IMR-90 (cell line): ENCODE measurements around the gene MED13.

Experiments used
- BHLHE40 ChIP-seq: fragments of 150-350 bp; IDR thresholded peaks from 2 replicates; pipeline ENCODE4 v1.6.1; 2016; ENCODE audit warnings: mild to moderate bottlenecking, low read depth, low read length
- CHD1 ChIP-seq: IDR thresholded peaks from 2 replicates; pipeline ENCODE4 v1.6.1; 2012; ENCODE audit warnings: low read depth, low read length, improper control_type of control experiment
- FOS ChIP-seq: fragments of 150-350 bp; IDR thresholded peaks from 2 replicates; pipeline ENCODE4 v1.6.1; 2016; ENCODE audit warnings: low read depth, low read length
- MAZ ChIP-seq: IDR thresholded peaks from 2 replicates; pipeline ENCODE4 v1.6.1; 2012; ENCODE audit warnings: low read depth, mild to moderate bottlenecking, low read length, improper control_type of control experiment, moderate library complexity, borderline replicate concordance
- MXI1 ChIP-seq: IDR thresholded peaks from 2 replicates; pipeline ENCODE4 v1.6.1; 2012; ENCODE audit warnings: low read depth, mild to moderate bottlenecking, low read length, moderate library complexity, borderline replicate concordance
- NFE2L2 ChIP-seq: fragments of 150-350 bp; IDR thresholded peaks from 2 replicates; pipeline ENCODE4 v1.6.1; 2016; ENCODE audit warnings: low read depth, mild to moderate bottlenecking, low read length
- POLR2A ChIP-seq: IDR thresholded peaks from 2 replicates; pipeline ENCODE4 v1.6.1; 2012; ENCODE audit warnings: mild to moderate bottlenecking, low read depth, low read length
- RAD21 ChIP-seq: IDR thresholded peaks from 2 replicates; pipeline ENCODE4 v1.6.1; 2012; ENCODE audit warnings: low read length, improper control_type of control experiment
- RFX5 ChIP-seq: IDR thresholded peaks from 2 replicates; pipeline ENCODE4 v1.8.0; 2012; ENCODE audit warnings: low read depth, mild to moderate bottlenecking, low read length, moderate library complexity
- SMC3 ChIP-seq: fragments of 150-350 bp; IDR thresholded peaks from 2 replicates; pipeline ENCODE4 v1.6.1; 2016; ENCODE audit warnings: low read depth, mild to moderate bottlenecking, antibody characterized with exemption, low read length, moderate library complexity
- USF2 ChIP-seq: fragments of 150-350 bp; IDR thresholded peaks from 2 replicates; pipeline ENCODE4 v1.6.1; 2017; ENCODE audit warnings: mild to moderate bottlenecking, antibody characterized with exemption, low read length, low read depth
- TF ChIP-seq, protein P1 (sequence below): conservative IDR thresholded peaks from 2 replicates; pipeline ENCODE4 v1.5.1; 2012; ENCODE audit warnings: mild to moderate bottlenecking, low read depth, low read length, improper control_type of control experiment
- TF ChIP-seq, protein P2 (sequence below): fragments of 150-350 bp; IDR thresholded peaks from 2 replicates; pipeline ENCODE4 v1.6.1; 2016; ENCODE audit warnings: low read depth, mild to moderate bottlenecking, low read length, moderate library complexity, borderline replicate concordance

GRCh38 chr17:62111562-62112171, 46.6 kb upstream of the MED13 start:
- TF ChIP-seq, protein P1, sequence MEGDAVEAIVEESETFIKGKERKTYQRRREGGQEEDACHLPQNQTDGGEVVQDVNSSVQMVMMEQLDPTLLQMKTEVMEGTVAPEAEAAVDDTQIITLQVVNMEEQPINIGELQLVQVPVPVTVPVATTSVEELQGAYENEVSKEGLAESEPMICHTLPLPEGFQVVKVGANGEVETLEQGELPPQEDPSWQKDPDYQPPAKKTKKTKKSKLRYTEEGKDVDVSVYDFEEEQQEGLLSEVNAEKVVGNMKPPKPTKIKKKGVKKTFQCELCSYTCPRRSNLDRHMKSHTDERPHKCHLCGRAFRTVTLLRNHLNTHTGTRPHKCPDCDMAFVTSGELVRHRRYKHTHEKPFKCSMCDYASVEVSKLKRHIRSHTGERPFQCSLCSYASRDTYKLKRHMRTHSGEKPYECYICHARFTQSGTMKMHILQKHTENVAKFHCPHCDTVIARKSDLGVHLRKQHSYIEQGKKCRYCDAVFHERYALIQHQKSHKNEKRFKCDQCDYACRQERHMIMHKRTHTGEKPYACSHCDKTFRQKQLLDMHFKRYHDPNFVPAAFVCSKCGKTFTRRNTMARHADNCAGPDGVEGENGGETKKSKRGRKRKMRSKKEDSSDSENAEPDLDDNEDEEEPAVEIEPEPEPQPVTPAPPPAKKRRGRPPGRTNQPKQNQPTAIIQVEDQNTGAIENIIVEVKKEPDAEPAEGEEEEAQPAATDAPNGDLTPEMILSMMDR, result no peak
- TF ChIP-seq POLR2A (no peak), CHD1 (no peak), USF2 (no peak), BHLHE40 (no peak), RFX5 (no peak), NFE2L2 (no peak), SMC3 (no peak), RAD21 (no peak), MAZ (no peak), MXI1 (no peak), FOS (no peak)
- TF ChIP-seq, protein P2, sequence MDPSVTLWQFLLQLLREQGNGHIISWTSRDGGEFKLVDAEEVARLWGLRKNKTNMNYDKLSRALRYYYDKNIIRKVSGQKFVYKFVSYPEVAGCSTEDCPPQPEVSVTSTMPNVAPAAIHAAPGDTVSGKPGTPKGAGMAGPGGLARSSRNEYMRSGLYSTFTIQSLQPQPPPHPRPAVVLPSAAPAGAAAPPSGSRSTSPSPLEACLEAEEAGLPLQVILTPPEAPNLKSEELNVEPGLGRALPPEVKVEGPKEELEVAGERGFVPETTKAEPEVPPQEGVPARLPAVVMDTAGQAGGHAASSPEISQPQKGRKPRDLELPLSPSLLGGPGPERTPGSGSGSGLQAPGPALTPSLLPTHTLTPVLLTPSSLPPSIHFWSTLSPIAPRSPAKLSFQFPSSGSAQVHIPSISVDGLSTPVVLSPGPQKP, result no peak
